Kidney (tissue), 14 donors: Measurements from ENCODE around the gene PHKA2. TPM values are rescaled to one million over a fixed set of nuclear protein-coding genes. Genes with fewer than 3 reads are reported as not detected.

Experiments used
- DNase-seq, 5 donors: peaks; one replicate each; pipeline ENCODE4 v3.0.0-alpha.2; 2013 to 2020
- FAIRE-seq: peaks from 2 replicates; lab custom pipeline; 2012; peaks lifted over from hg19 to GRCh38; lab: Jason Lieb, UNC
- H3K27ac ChIP-seq, 2 donors: one replicate each; pipeline ENCODE4 v1.7.0; 2013; ENCODE audit warnings: low read depth in 2 of 2, low read length in 2 of 2, inconsistent platforms in 1 of 2
- H3K27me3 ChIP-seq: one replicate; pipeline ENCODE4 v1.7.1; 2013; ENCODE audit warnings: low read length, inconsistent platforms; ENCODE audit not compliant: control insufficient read depth, insufficient read depth
- H3K36me3 ChIP-seq, 3 donors: one replicate each; pipeline versions ENCODE4 v1.7.0 to v1.7.1; 2013; ENCODE audit warnings: low read length in 3 of 3, control low read depth in 1 of 3, inconsistent platforms in 1 of 3; ENCODE audit not compliant: insufficient read depth in 3 of 3, control insufficient read depth in 2 of 3
- H3K4me1 ChIP-seq, 3 donors: one replicate each; pipeline versions ENCODE4 v1.7.0 to v1.7.1; 2013; ENCODE audit warnings: low read length in 3 of 3, inconsistent platforms in 1 of 3, low read depth in 1 of 3; ENCODE audit not compliant: control insufficient read depth in 2 of 3, insufficient read depth in 2 of 3
- H3K4me3 ChIP-seq, 3 donors: one replicate each; pipeline versions ENCODE4 v1.7.0 to v1.8.1; 2013; ENCODE audit warnings: low read length in 3 of 3, control low read depth in 1 of 3, inconsistent platforms in 1 of 3
- H3K9ac ChIP-seq, 3 donors: one replicate each; pipeline versions ENCODE4 v1.7.0 to v1.7.1; 2013; ENCODE audit warnings: low read length in 3 of 3, control low read depth in 1 of 3, inconsistent platforms in 1 of 3
- H3K9me3 ChIP-seq, 3 donors: one replicate each; pipeline versions ENCODE4 v1.7.0 to v1.7.1; 2013; ENCODE audit warnings: low read length in 3 of 3, control low read depth in 1 of 3, inconsistent platforms in 1 of 3; ENCODE audit not compliant: control insufficient read depth in 2 of 3, insufficient read depth in 1 of 3
- CTCF ChIP-seq: IDR thresholded peaks from 3 replicates; pipeline ENCODE4 v1.5.1; 2012; ENCODE audit warnings: mild to moderate bottlenecking, moderate library complexity, borderline replicate concordance; ENCODE audit not compliant: insufficient read depth; ENCODE audit errors: extremely low read depth
- intact Hi-C: fragments of 100-400 bp; cut with DNase I; formaldehyde crosslinking; loops from one replicate; pipeline ENCODE4 v1.11.1; 2022
- polyA plus RNA-seq: library from polyadenylated mRNA; stranded (reverse); fragments of 350-450 nt; fragmentation: Illumina TruSeq; extraction: RNeasy Lipid Tissue Mini Kit (QIAGEN cat#74804); gene quantifications from one replicate; pipeline ENCODE4 v1.2.3, GENCODE V29; 2014; ENCODE audit warnings: low read depth, low replicate concordance; ENCODE audit not compliant: insufficient read depth
- total RNA-seq: library from RNA; stranded (reverse); fragmentation: NEBNext Ultra II Directional; extraction: Animal tissue kit (Norgen Biotek cat#: 25700); gene quantifications from one replicate; pipeline ENCODE4 v1.2.1, GENCODE V29; 2021
- donor health status: control.
- donor health status: control.
- donor health status: control.
- donor health status: control.
- donor health status: control.
- donor health status: DM: yes; HTN: yes; CAD: no.
- donor health status: Normal renal cell carcinoma (clear cell type).

The PHKA2 gene
- total and polyA plus RNA-seq, 2 donors from 2014 or later, result 14.7 to 26.3 TPM

GRCh38 chrX:18874560-18875255, 109.2 kb downstream of the PHKA2 start:
- intact Hi-C loops, result no loop called here
- no peak for FAIRE-seq
- no peaks in the 10 kb centered on the region for H3K27me3 ChIP-seq
- peaks cover 0 to 3% (median 0%) of the 10 kb centered on the region in 3 donors for H3K4me1 ChIP-seq
- H3K4me3 ChIP-seq, result no peak overlapping the region
- DNase-seq, result no peak
- no peak overlapping the region for H3K9ac ChIP-seq
- H3K27ac ChIP-seq, result no peak overlapping the region
- no peak for TF ChIP-seq CTCF
- H3K36me3 ChIP-seq, result no peaks in the 10 kb centered on the region
- no peaks in the 10 kb centered on the region for H3K9me3 ChIP-seq

- Histone ChIP-seq H3K27ac (no peak overlapping the region), H3K9ac (no peak overlapping the region), H3K9me3 (no peaks in the 10 kb centered on the region), H3K4me3 (no peak overlapping the region), H3K4me1 (peaks cover 0 to 3% (median 0%) of the 10 kb centered on the region in 3 donors), H3K27me3 (no peaks in the 10 kb centered on the region), H3K36me3 (no peaks in the 10 kb centered on the region)
- TF ChIP-seq CTCF, result no peak
- DNase-seq, result no peak
- intact Hi-C loops, result no loop called here
- FAIRE-seq, result no peak
Measured at GRCh38 chrX:18873836-18874235, 110.1 kb downstream of the PHKA2 start.

- no peak for FAIRE-seq
- no peak overlapping the region for H3K4me3 ChIP-seq
Measured at GRCh38 chrX:18873189-18873791, 110.6 kb downstream of the PHKA2 start.

More at GRCh38 chrX:18873189-18873791, 110.6 kb downstream of the PHKA2 start:
- TF ChIP-seq CTCF, result no peak
- H3K9ac ChIP-seq, result no peak overlapping the region
- intact Hi-C loops, result no loop called here
- H3K27me3 ChIP-seq, result no peaks in the 10 kb centered on the region
- no peaks in the 10 kb centered on the region for H3K9me3 ChIP-seq
- H3K4me1 ChIP-seq, result peaks cover 0 to 3% (median 0%) of the 10 kb centered on the region in 3 donors
- H3K36me3 ChIP-seq, result no peaks in the 10 kb centered on the region
- no peak overlapping the region for H3K27ac ChIP-seq
- DNase-seq, result peak in 2 of 5 donors; percentile 36 to 72
